ENCODE data around the gene PHKA1.
"Not testable (repeated sequence)": the region's sequence is repeated elsewhere in the genome, so short reads cannot be mapped to it uniquely, and the experiment has no call there.

PHKA1 gene

DNA sequence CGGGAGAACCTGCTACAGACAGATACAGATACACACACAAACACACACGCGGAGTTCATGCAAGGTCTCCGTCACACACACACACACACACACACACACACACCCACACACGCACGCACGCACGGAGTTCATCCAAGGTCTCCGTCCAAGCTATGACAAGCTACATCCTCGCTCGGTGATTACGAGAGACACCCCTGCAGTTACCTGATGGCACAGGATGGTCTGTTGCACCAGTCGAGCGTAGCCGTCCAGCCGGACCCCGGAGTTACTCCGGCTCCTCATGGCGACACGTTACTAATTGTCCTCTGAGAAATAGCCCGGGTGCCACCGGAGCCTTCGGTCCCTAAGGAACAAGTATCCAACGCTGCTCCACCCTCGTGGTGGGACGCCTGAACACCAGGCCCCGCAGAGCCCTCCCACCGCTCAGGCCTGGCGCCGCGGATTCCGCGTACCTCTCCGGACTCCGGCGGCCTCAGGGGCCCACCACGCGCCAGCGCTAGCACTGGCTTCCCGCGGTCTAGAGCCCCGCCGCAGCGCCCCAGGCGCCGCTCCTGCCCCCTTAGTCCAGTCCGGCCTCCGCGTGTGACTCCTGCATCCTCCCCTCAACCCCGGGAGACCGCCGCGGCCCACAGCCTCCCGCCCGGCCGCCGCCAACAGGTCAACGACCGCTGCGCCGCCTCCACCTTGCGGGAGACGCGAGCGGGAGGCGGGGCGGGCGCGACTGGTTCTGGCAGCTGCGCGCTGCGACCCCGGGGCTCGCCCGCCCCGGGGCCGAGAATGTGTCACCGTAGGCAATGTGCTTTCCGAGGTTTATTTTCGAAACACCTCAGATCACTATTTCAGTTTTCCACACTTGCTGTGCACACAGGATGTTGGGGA is at the start of gene PHKA1:
Gene PHKA1, minus strand, starts transcription at position 708 of the 879 bp plus-strand sequence. Its CDS starts 426 bp downstream, at position 282.
- DNase-seq = peak; percentile 35 to 59 (median 35)

DNA sequence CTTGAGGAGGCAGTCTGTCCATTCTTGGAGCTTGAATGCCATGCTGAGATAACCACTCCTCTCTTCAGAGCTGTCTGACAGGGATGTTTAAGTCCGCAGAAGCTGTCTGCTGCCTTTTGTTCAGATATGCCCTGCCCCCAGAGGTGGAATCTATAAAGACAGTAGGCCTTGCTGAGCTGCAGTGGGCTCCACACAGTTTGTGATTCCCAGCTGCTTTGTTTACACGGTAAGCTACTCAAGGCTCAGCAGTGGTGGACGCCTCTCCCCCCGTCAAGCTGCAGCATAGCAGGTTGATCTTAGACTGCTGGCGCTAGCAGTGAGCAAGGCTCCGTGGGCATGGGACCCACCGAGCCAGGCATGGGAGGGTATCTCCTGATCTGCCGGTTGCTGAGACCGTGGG is 46.3 kb upstream of the PHKA1 start:
- not testable (repeated sequence) for DNase-seq

DNA sequence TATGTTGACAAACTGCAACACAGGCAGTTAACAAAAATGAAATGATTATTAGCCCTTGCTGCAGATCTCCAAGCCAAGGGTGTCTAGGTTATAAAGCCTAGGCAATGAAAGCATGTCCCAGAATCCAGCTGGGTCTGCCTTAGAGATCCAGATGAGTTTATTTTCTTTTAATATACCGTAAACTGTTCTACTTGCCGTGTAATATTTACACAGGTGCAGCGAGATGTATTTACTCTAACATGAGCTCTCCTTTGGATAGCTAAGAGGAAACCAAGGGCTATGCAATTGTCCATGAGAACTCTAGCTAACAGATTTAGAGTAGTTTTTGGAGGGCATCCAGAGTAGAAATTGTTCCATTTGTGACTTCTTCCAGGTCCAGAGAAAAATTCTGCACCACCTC is 34.4 kb upstream of the PHKA1 start:
- not testable (repeated sequence) for DNase-seq

DNA sequence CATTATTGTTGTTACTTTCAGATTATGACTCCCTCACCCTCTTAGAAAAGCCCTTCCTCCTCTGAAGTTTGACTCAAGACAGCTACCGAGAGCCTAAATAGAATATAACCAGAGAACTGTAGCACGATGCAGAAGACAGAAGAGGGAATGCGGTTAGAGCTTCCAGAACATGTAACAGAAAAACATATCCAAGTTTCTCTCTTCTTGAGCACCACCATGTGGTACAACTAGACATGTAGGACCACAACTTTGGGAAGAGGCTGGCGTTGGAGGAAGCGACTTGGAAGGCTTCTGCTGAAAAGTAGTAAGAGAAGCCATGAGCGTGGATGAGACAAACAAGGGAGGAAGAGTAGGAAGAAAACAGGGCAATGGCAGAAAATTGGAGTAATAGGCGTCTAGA is 31.4 kb upstream of the PHKA1 start:
- not testable (repeated sequence) for DNase-seq

DNA sequence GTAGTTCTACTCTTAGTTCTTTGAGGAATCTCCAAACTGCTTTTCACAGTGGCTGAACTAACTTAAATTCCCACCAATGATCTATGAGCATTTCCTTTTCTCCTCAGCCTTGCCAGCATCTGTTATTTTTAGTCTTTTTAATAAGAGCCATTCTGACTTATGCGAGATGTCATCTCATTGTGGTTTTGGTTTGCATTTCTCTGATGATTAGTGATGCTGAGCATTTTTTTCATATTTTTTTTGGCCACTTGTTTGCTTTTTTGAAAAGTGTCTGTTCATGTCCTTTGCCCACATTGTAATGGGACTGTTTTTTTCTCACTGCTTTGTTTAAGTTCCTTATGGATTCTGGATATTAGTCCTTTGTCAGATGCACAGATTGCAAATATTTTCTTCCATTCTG is 21.5 kb upstream of the PHKA1 start:
- no peak for DNase-seq

DNA sequence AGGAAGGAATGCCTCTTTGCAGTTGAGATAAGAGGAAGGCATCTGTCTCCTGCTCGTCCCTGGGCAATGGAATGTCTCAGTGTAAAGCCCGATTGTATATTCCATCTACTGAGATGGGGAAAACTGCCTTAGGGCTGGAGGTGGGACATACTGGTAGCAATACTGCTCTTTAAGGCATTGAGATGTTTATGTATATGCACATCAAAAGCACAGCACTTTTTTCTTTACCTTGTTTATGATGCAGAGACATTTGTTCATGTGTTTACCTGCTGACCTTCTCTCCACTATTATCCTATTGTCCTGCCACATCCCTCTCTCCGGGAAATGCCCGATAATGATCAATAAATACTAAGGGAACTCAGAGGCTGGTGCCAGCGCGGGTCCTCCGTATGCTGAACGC is 19.5 kb upstream of the PHKA1 start:
- not testable (repeated sequence) for DNase-seq

DNA sequence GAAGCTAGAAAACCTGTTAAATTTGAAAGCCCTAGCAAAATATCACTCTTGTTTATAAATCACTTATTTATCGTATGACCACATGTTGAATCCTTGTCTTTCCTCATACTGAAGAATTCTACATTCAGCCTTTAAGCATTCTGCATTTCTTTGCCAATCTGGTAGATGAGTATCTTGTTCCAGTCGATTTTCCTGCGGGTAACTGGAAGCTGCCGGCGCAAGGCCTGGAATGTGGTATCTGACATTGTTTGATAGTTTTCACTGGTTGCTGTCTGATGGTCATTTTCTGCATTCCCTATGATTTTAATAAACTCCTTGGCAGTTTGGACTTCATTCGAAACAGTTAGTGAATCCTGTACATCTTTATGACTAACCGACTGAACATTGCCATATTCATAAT is 13.7 kb upstream of the PHKA1 start:
- no peak for DNase-seq

DNA sequence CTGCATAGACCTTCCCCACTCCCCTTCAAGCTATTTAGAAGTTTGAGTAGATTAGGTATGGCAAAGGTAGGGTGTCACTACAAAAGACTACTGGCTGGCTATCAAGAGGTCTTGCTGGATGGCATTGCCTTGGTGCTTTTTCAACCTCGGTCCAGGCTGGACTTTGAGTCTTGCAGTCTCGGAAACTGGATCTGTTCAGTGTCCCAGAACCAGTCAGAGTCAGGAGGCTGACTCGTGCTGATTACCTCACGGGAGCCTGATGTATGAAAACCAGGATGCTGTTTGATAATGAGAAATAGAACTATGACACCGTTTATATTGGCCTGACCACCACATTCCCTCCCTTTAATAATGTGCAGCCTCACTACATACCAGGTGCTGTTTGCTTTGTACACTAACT is 2.7 kb upstream of the PHKA1 start:
- no peak for DNase-seq

DNA sequence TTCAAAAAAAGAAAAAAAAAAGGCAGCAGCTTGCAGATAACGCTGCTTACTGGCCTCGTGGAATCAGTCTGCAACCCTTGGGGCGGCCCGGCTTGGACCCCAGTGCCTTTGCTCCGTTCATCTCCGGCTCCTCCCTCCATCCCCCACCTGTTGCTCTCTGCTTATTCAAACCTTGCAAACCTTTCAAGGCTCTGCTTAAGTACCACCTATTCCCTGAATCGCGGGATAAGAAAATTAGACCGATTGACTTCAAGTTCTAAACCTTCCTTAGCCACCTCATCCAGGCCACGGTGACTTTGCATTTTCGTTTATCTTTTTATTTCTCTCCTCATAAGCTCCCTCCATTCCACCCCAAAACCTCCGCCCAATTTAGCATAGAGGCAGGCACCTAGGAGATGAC is 1.4 kb upstream of the PHKA1 start:
- DNase-seq = no peak

DNA sequence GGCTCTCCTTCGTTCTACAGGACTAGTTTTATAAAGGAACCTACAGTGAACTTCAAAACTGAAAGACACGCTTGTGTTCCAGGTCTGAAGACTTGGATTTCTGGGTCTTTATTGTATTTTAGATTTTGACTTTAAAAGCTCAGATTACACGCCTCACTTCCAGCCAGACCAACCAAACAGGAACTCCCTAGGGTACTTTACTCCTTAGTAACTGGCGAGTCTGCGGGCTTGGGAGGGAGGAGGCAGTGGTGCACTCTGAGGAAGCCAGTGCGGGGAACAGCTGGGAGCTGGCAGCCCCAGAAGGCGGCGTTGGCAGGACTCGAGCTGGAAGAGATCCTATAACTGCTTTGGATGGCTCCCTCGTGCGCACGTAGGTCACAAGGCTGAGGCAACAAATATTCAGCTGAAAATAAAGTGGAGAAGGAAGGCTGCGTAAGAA is 391 bp upstream of the PHKA1 start:
- DNase-seq = peak; percentile 32 to 54 (median 35)

DNA sequence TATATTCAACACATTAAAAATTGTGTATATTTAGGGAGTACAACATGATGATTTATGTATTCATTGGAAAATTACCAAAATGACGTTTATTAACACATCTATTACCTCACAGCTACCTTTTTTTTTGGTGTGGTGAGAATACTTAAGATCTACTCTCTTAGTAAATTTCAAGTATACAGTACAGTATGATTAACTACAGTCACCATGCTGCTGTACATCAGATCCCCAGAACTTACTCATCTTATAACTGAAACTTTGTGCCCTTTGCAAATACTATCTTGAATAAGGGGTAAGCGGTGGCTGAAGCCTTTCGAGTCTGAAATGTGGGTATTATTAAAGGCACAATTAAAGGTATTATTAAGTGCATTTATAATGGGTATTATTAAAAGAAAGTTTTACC is 976 bp downstream of the PHKA1 start:
- no peak for DNase-seq

DNA sequence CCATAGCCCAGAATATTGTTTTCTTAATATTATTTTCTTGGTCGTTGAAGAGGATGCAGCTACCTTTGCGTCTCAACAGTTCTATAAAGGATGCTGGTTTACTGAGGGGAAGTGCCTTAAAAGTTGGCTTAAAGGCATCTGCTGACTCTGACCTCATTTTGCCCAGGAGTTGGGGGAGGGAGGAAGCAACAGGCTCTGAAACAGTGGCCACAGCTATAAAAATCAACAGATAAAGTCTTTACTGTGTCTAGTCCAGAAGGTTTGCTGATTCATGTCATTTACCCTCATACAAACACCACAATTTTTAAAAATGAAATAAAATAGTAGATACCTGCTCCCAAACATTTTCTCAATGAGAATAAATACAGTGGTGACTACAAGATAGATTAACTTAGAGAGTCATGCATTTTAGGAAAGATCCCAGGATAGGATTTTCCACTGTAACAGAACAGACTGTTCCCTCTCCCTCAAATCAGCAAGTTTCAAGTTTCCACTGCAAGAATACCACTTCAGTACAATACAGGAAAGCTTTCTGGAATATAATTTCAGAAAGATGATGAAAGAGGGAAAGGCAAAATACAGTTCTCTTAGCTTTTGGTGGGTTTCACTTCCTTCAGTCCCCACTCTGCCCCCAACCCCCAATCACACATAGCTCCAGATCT is 1.9 kb downstream of the PHKA1 start:
- peak; percentile 30 to 41 (median 34) for DNase-seq

DNA sequence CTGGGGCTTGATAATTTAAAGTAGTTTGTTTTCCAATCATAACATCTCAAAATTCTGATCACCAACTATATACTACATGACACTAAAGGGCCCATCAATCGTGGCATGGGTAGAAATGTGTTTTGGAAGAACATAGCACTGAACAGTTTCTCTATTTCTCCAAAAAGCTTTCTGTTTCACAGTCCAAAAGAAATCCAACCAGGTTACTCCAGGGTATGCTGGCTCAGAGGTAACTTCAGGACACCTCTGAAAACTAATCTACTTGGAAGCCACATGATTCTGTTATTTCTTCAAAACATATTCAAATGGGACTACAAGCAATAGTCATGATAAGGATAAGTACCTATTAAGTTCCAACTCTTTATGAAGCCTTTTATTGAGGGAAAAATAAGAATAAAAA is 8.3 kb downstream of the PHKA1 start:
- DNase-seq = no peak

DNA sequence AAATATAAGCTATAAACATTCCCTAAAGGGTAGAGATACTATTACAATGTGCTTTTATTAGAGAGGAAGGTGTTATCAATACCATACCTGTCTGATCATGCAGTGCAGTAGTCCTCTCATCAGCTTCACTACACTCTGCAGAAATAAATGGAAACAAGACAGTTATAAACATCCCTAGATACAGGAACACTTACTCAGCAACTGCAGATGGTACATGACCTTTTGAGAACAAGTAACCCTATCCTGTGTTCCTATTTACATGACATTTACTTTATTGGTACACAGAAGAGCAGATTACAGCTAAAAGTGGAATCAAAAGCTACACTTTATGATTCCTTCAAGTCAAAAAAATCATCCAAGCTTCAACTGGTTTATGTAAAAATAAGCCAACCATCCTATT is 9.0 kb downstream of the PHKA1 start:
- DNase-seq = no peak

DNA sequence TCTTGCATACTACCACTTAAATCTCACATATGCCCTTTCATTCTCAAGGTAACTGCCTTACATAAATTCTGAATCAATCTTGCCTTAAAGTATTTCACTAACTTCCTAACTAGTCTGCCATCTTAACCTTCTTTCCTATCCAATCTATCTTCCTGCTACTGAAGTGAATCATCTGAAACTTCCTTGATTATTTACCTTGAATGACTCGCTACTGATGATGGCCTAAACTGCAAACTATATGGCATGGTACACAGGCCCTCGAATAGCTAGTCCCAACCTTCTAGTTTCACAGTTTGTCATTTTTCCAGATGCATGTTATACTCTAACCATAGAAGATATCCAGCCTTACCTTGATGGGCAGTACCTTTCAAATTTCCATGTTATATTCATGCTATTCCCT is 19.9 kb downstream of the PHKA1 start:
- no peak for DNase-seq

DNA sequence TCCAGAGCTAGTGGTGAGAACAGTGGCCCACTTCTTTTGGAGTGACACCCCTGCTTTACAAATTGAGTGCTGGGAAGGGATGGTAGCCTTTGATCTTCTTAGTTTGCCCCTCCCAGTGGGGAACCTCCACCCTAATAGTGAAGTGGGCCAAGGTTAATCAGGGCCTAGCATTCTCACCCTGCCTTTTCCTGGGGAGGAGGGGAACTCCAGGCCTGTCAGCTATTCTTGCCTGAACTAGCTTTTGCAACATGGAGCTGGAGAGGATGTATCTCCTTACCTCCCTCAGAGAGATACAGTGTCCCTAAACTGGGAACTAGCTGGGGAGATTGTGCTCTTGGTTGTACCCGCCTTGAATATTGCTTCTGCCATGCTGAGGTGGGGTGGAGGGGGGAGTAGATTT is 20.6 kb downstream of the PHKA1 start:
- no peak for DNase-seq

DNA sequence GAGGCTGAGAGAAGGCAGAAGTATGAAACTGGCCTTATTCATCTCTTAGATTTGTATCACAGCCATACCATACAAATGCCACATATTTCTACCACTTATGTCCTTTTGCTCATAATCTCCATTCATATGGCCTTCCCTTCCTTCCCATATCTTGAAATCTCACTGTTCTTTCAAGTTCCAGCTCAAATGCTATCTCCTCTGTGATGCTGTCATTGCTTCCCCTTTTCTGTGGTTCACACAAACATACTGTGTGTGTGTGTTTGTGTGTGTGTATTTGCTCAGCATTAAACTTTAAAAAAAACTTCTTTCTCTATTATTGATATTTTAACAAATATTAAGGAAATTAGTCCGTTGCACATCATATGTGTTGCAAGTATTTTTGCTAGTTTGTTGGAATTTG is 26.7 kb downstream of the PHKA1 start:
- DNase-seq = no peak

DNA sequence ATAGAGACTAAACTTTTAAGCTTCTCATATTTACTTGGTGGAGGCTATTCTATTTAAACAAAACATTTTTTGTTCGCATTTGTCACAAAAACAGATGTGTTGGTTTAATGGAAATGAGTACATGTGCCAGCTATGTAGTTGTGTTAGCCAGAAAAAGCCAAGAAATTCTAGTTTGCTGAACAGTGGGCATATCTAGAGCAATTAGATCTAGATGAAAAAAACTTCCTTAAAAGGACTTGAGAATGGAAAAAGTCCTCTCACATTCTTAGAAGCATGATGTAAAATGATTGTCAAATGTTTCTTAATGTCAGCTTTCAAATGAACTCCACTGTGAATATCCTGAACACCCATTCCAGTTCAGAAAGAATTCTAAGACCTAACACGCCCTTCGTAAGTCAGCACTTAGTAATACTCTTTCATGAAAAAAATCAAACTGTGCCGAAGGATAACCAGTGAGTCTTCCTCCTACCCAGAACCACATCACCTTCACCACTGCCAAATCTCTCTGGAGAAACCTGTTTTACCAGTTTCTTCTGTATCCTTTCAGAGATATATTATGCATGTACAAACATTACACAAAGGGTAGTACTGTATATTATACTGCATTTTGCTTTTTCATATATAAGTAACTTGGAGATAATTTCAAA is 28.2 kb downstream of the PHKA1 start:
- no peak for DNase-seq

DNA sequence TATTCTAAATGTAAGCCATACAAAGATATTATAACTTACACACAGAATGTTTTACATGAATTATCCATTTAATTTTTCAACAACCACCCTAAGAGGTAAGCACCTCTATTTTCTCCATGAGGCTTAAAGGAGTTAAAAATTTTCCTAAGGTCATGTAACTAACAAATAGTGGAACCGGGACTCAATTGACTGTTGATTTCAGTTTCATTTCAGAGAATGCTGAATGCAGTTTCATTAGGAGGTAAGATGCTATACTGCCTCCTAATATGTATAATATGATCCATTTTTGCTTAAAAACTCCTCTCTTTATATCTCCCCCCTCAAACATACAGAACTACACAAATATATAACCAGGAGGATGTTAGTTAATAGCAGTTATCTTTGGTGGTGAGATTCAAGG is 29.1 kb downstream of the PHKA1 start:
- no peak for DNase-seq

DNA sequence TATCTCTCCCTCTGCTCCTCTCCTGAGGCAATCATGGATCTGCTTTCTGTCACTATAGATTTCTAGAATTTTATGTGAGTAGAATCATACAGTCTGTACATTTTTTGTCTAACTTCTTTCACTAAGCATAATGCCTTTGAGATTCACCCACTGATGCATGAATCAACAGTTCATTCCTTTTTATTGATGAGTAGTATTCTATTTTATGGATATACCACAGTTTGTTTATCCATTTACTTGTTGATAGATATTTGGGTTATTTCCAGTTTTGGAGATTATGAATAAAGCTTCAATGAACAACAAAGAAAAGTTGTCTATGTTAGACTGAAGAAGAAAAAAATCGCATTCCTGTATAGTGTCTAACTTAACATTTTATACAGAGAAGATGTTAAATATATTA is 30.5 kb downstream of the PHKA1 start:
- DNase-seq = no peak

DNA sequence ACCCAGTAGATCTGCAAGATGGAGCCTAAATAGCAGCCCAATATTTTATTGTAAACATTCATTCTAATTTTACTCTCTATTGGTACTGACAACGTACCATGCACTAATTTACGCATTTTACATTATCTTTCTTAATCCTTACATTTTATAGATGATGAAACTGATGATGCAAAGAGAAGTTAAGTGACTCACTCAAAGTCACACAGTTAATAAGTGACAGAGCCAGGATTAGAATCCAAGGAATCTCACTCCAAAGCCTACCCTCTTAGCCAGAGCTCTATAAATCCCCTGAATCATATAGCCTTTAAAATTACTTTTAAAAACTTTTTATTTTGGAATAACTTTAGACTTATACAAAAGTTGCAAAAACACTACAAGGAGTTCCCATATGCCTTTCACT is 37.6 kb downstream of the PHKA1 start:
- no peak for DNase-seq

DNA sequence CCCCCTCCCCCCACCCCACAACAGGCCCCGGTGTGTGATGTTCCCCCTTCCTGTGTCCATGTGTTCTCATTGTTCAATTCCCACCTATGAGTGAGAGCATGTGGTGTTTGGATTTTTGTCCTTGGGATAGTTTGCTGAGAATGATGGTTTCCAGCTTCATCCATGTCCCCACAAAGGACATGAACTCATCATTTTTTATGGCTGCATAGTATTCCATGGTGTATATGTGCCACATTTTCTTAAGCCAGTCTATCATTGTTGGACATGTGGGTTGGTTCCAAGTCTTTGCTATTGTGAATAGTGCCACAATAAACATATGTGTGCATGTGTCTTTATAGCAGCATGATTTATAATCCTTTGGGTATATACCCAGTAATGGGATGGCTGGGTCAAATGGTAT is 40.2 kb downstream of the PHKA1 start:
- not testable (repeated sequence) for DNase-seq

DNA sequence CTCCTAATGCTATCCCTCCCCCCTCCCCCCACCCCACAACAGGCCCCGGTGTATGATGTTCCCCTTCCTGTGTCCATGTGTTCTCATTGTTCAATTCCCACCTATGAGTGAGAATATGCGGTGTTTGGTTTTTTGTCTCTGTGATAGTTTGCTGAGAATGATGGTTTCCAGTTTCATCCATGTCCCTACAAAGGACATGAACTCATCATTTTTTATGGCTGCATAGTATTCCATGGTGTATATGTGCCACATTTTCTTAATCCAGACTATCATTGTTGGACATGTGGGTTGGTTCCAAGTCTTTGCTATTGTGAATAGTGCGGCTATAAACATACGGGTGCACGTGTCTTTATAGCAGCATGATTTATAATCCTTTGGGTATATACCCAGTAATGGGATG is 44.6 kb downstream of the PHKA1 start:
- not testable (repeated sequence) for DNase-seq

DNA sequence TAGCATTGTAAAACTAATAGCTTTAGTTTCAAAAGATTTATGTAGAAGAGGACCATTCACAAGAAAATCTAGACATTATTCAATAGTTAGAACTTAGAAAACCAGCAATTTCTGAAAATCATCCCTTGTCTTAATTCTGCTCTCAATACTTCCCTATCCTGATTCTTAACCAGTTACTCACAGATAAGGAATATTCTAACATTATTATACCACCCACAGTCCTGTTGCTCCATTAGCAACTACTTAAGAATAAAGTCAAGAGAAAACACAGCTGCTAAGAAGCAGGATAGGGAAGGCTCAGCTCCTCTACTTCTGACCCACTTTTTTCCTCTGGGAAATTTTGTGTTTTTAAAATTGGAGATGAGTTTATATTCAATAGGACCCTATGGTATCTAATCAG is 47.7 kb downstream of the PHKA1 start:
- no peak for DNase-seq
